IMR-90 (cell line): Measurements from ENCODE around the gene SCLY. TPM values are rescaled to one million over a fixed set of nuclear protein-coding genes. Genes with fewer than 3 reads are reported as not detected.
"Not testable (repeated sequence)": the region's sequence is repeated elsewhere in the genome, so short reads cannot be mapped to it uniquely, and the experiment has no call there.

Source experiments
- ATAC-seq: fragments of 200-7000 bp; cut with Tn5 transposase; 2 replicates; pipeline ENCODE4 v1.9.1; 2020; ENCODE audit warnings: low read depth, mild to moderate bottlenecking, moderate library complexity
- BruUV-seq: library from RNA; stranded (reverse); fragments of 400-500 nt; replicated peaks from 2 replicates; lab custom pipeline; 2021; lab: Mats Ljungman, UMichigan
- CTCF ChIA-PET: fragments of 300-600 bp; formaldehyde crosslinking; extraction: SDS; loops from one replicate; lab custom pipeline; 2021; ENCODE audit warnings: antibody characterized with exemption; lab: Yijun Ruan, JAX
- POLR2A ChIA-PET: fragments of 300-600 bp; sonication (Branson Sonifier 250); formaldehyde crosslinking; loops from one replicate; lab custom pipeline; 2022; ENCODE audit warnings: antibody characterized with exemption; ENCODE audit not compliant: unreplicated experiment; lab: Charles Lee
- DNase-seq: peaks from one replicate; pipeline ENCODE4 v3.0.0; 2013
- H2AFZ ChIP-seq: replicated peaks from 2 replicates; pipeline ENCODE3; 2013; ENCODE audit warnings: low read length, mild to moderate bottlenecking; ENCODE audit not compliant: poor library complexity
- H2AK5ac ChIP-seq: 2 replicates; pipeline ENCODE4 v1.6.1; 2013; ENCODE audit warnings: low read depth, low read length, inconsistent platforms
- H2AK9ac ChIP-seq: replicated peaks from 2 replicates; pipeline ENCODE3; 2013; ENCODE audit warnings: mild to moderate bottlenecking, low read depth, low read length, moderate library complexity; ENCODE audit not compliant: poor library complexity
- H2BK120ac ChIP-seq: 2 replicates; pipeline ENCODE4 v1.6.1; 2013; ENCODE audit warnings: low read depth, low read length, inconsistent platforms
- H2BK15ac ChIP-seq: 3 replicates; pipeline ENCODE4 v1.6.1; 2013; ENCODE audit warnings: low read depth, low read length, inconsistent platforms
- H2BK20ac ChIP-seq: 2 replicates; pipeline ENCODE4 v1.6.1; 2013; ENCODE audit warnings: low read depth, mild to moderate bottlenecking, inconsistent platforms, low read length, moderate library complexity
- H2BK5ac ChIP-seq: 2 replicates; pipeline ENCODE4 v1.6.1; 2013; ENCODE audit warnings: mild to moderate bottlenecking, low read depth, low read length, inconsistent platforms; ENCODE audit not compliant: poor library complexity, severe bottlenecking
- H3K14ac ChIP-seq: replicated peaks from 2 replicates; pipeline ENCODE4 v1.6.1; 2013; ENCODE audit warnings: low read depth, low read length, inconsistent platforms
- H3K18ac ChIP-seq: 2 replicates; pipeline ENCODE4 v1.6.1; 2013; ENCODE audit warnings: low read depth, low read length, control low read depth
- H3K23ac ChIP-seq: 2 replicates; pipeline ENCODE4 v1.6.1; 2013; ENCODE audit warnings: low read depth, low read length, inconsistent platforms
- H3K27ac ChIP-seq: 2 replicates; pipeline ENCODE4 v1.5.1; 2013; ENCODE audit warnings: mild to moderate bottlenecking, control low read depth, low read length; ENCODE audit not compliant: insufficient read depth
- H3K27me3 ChIP-seq: 2 replicates; pipeline ENCODE4 v1.6.1; 2013; ENCODE audit warnings: low read length; ENCODE audit not compliant: control insufficient read depth, insufficient read depth
- H3K36me3 ChIP-seq: 2 replicates; pipeline ENCODE4 v1.6.1; 2013; ENCODE audit warnings: low read length, mixed read lengths; ENCODE audit not compliant: control insufficient read depth, insufficient read depth
- H3K4ac ChIP-seq: 2 replicates; pipeline ENCODE4 v1.6.1; 2013; ENCODE audit warnings: low read depth, low read length, inconsistent platforms
- H3K4me1 ChIP-seq: 2 replicates; pipeline ENCODE4 v1.6.1; 2013; ENCODE audit warnings: low read length, mixed read lengths; ENCODE audit not compliant: control insufficient read depth, insufficient read depth
- H3K4me2 ChIP-seq: 2 replicates; pipeline ENCODE4 v1.6.1; 2013; ENCODE audit warnings: low read depth, mild to moderate bottlenecking, control low read depth, low read length, moderate library complexity
- H3K4me3 ChIP-seq: 2 replicates; pipeline ENCODE4 v1.5.1; 2013; ENCODE audit warnings: low read depth, mild to moderate bottlenecking, control low read depth, low read length, moderate library complexity; ENCODE audit not compliant: insufficient read depth
- H3K56ac ChIP-seq: 2 replicates; pipeline ENCODE4 v1.6.1; 2013; ENCODE audit warnings: low read length, inconsistent platforms; ENCODE audit not compliant: insufficient read depth; ENCODE audit errors: extremely low read depth
- H3K79me1 ChIP-seq, 2 experiments: 2 replicates each; pipeline ENCODE4 v1.6.1; 2013; ENCODE audit warnings: low read length in 2 of 2, inconsistent platforms in 1 of 2, low read depth in 1 of 2
- H3K9ac ChIP-seq: 2 replicates; pipeline ENCODE4 v1.6.1; 2013; ENCODE audit warnings: low read depth, low read length, control low read depth
- H3K9me1 ChIP-seq: 2 replicates; pipeline ENCODE4 v1.6.1; 2013; ENCODE audit warnings: low read length, inconsistent platforms; ENCODE audit not compliant: insufficient read depth
- H3K9me3 ChIP-seq: 2 replicates; pipeline ENCODE4 v1.6.1; 2013; ENCODE audit warnings: low read length; ENCODE audit not compliant: control insufficient read depth, insufficient read depth
- H4K20me1 ChIP-seq: 2 replicates; pipeline ENCODE4 v1.6.1; 2013; ENCODE audit warnings: low read length, inconsistent platforms; ENCODE audit not compliant: insufficient read depth
- H4K5ac ChIP-seq: 2 replicates; pipeline ENCODE4 v1.6.1; 2013; ENCODE audit warnings: mild to moderate bottlenecking, low read depth, low read length, control low read depth
- H4K8ac ChIP-seq, 2 experiments: 2 replicates each; pipeline ENCODE4 v1.6.1; 2013; ENCODE audit warnings: low read depth in 2 of 2, low read length in 2 of 2, control low read depth in 1 of 2, inconsistent platforms in 1 of 2
- H4K91ac ChIP-seq: 2 replicates; pipeline ENCODE4 v1.6.1; 2013; ENCODE audit warnings: low read depth, low read length, inconsistent platforms; ENCODE audit not compliant: insufficient read depth
- FOS ChIP-seq: fragments of 150-350 bp; IDR thresholded peaks from 2 replicates; pipeline ENCODE4 v1.6.1; 2016; ENCODE audit warnings: low read depth, low read length
- WGBS, 2 experiments: methylation state at CpG; one replicate each; pipeline versions ENCODE4 v1.1.5 to v1.1.7; 2013; ENCODE audit warnings: missing lambda C conversion rate in 2 of 2; ENCODE audit not compliant: insufficient read length in 1 of 2; ENCODE audit errors: extremely low coverage in 2 of 2; 5-methylcytosine and 5-hydroxymethylcytosine counted together
- dilution Hi-C: fragments of 300-500 bp; cut with HindIII; formaldehyde crosslinking; loops from one replicate; pipeline ENCODE4 v1.14.3; 2018; ENCODE audit warnings: low sequenced_read_pairs; ENCODE audit not compliant: unreplicated experiment
- in situ Hi-C: fragments of 300-500 bp; cut with MboI; formaldehyde crosslinking; loops from 3 replicates; pipeline ENCODE4 v1.14.3; 2019; ENCODE audit warnings: low sequenced_read_pairs, inconsistent platforms, mixed read lengths
- intact Hi-C: fragments of 100-400 bp; cut with micrococcal nuclease; formaldehyde crosslinking; loops from 2 replicates; pipeline ENCODE4 v1.10.0; 2022
- polyA plus RNA-seq, 3 experiments: library from polyadenylated mRNA; depleted of rRNA; stranded (reverse); fragments of >200 nt; gene quantifications; 2 replicates each; pipeline ENCODE4 v1.2.3, GENCODE V29; 2012; ENCODE audit warnings: low replicate concordance in 1 of 3
- total RNA-seq: library from RNA; depleted of rRNA; stranded (reverse); fragments of >200 nt; gene quantifications from 2 replicates; pipeline ENCODE4 v1.2.3, GENCODE V29; 2012

Gene SCLY
- total and polyA plus RNA-seq, 2 of the 4 experiments (the other 2 are of a cell fraction), result 8.6 to 10.5 TPM

- TF ChIP-seq FOS, result no peak
Observed at GRCh38 chr2:238114851-238115660, 54.3 kb downstream of the SCLY start (continued).

GRCh38 chr2:238115709-238116108, 54.9 kb downstream of the SCLY start:
- H3K79me1 ChIP-seq, intact Hi-C loops, H2BK15ac ChIP-seq, H4K8ac ChIP-seq, POLR2A ChIA-PET, H3K14ac ChIP-seq, H2BK5ac ChIP-seq, H4K20me1 ChIP-seq, H3K56ac ChIP-seq, dilution Hi-C loops, H2BK20ac ChIP-seq, H3K4me3 ChIP-seq, in situ Hi-C loops, H3K27ac ChIP-seq, H4K91ac ChIP-seq, H2AK9ac ChIP-seq, H3K4me1 ChIP-seq, H3K23ac ChIP-seq, H4K5ac ChIP-seq, H2AK5ac ChIP-seq, ATAC-seq, H3K4me2 ChIP-seq, H3K9ac ChIP-seq, DNase-seq, H3K4ac ChIP-seq, BruUV-seq, H3K18ac ChIP-seq, H2BK120ac ChIP-seq, H3K36me3 ChIP-seq, H3K9me1 ChIP-seq, H2AFZ ChIP-seq: not testable (repeated sequence)
- 87% methylated on average over 4 of the region's 12 CpGs; no CpG with 5 or more reads in 1 of the 2 experiments for WGBS, 2 experiments
- peaks cover 22% of the 10 kb centered on the region for H3K27me3 ChIP-seq
- CTCF ChIA-PET, result interaction anchor here (1.1 kb wide), 1 partner anchor 26 kb away, joined by 3 read pairs; no protein-coding TSS in a partner anchor
- peaks cover 15% of the 10 kb centered on the region for H3K9me3 ChIP-seq
